Right atrium auricular region (tissue), 2 donors: Measurements from ENCODE around the gene MORC3. TPM values are rescaled to one million over a fixed set of nuclear protein-coding genes. Genes with fewer than 3 reads are reported as not detected.
"Not testable (repeated sequence)": the region's sequence is repeated elsewhere in the genome, so short reads cannot be mapped to it uniquely, and the experiment has no call there.

ENCODE experiments used
- DNase-seq: peaks from one replicate; pipeline ENCODE4 v3.0.0-alpha.2; 2019; ENCODE audit warnings: low spot score
- H3K27ac ChIP-seq, 2 donors: fragments of 200-600 bp; sonication (generic); 1 replicate in 1 of 2; 2 replicates in 1 of 2; pipeline ENCODE4 v1.5.1; 2016 to 2019
- H3K27me3 ChIP-seq, 2 donors: fragments of 200-600 bp; sonication (generic); one replicate each; pipeline versions ENCODE4 v1.5.1 to v1.6.0; 2017 to 2019
- H3K36me3 ChIP-seq: fragments of 200-600 bp; sonication (generic); one replicate; pipeline ENCODE4 v1.5.1; 2016
- H3K4me1 ChIP-seq, 2 donors: fragments of 200-600 bp; sonication (generic); one replicate each; pipeline versions ENCODE4 v1.5.1 to v1.6.0; 2017 to 2019
- H3K4me3 ChIP-seq, 2 donors: fragments of 200-600 bp; sonication (generic); 1 replicate in 1 of 2; 2 replicates in 1 of 2; pipeline ENCODE4 v1.5.1; 2017 to 2019; ENCODE audit warnings: mild to moderate bottlenecking in 1 of 2, moderate library complexity in 1 of 2
- H3K9me3 ChIP-seq, 2 donors: fragments of 200-600 bp; sonication (generic); one replicate each; pipeline ENCODE4 v1.5.1; 2019
- total RNA-seq, 2 donors: library from RNA; depleted of rRNA; stranded (reverse); fragments of >200 nt; gene quantifications; one replicate each; pipeline ENCODE4 v1.1.0, GENCODE V29; 2016
- TF ChIP-seq, protein P1 (sequence below), 2 donors: fragments of 200-600 bp; sonication (generic); IDR thresholded peaks; one replicate each; pipeline ENCODE4 v1.5.1; 2019; ENCODE audit warnings: antibody characterized with exemption in 2 of 2

MORC3 gene
- total RNA-seq, 2 donors from 2014 or later: 21.1 to 23.7 TPM

DNA sequence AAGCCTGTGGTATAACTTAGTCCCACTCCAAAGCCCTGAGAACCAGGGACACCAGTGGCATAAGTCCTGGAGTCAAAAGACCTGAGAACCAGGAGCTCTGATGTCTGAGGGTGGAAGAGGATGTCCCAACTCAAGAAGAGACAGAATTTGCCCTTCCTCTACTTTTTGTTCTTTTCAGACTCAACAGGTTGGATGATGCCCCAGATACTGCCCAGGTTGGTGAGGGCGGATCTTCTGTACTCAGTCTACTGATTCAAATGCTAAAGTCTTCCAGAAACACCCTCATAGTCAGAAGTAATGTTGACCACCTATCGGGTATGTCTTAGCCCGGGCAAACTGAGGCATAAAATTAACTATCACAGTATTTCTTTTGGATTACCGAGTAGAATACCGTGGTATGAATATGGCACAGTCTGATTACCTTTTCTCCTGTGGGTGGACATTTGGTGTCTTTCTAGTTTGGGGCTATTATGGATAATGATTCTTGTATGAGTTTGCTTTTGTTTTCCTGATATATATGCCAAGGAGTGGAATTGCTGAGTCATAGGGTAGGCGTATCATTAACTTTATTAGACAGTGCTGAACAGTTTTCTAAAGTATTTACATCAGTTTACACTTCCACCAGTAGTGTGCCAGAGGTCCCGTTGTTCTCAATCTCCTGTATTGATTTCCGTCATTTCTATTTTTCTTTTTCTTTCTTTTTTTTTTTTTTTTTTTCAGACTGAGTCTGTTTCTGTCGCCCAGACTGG lies 62.0 kb downstream of the MORC3 start:
- Histone ChIP-seq H3K4me3 (no peak overlapping the region), H3K36me3 (peaks cover 11% of the 10 kb centered on the region), H3K9me3 (no peaks in the 10 kb centered on the region), H3K4me1 (peaks cover 0 to 5% of the 10 kb centered on the region in 2 donors), H3K27ac (no peak overlapping the region), H3K27me3 (no peaks in the 10 kb centered on the region)
- TF ChIP-seq, protein P1, sequence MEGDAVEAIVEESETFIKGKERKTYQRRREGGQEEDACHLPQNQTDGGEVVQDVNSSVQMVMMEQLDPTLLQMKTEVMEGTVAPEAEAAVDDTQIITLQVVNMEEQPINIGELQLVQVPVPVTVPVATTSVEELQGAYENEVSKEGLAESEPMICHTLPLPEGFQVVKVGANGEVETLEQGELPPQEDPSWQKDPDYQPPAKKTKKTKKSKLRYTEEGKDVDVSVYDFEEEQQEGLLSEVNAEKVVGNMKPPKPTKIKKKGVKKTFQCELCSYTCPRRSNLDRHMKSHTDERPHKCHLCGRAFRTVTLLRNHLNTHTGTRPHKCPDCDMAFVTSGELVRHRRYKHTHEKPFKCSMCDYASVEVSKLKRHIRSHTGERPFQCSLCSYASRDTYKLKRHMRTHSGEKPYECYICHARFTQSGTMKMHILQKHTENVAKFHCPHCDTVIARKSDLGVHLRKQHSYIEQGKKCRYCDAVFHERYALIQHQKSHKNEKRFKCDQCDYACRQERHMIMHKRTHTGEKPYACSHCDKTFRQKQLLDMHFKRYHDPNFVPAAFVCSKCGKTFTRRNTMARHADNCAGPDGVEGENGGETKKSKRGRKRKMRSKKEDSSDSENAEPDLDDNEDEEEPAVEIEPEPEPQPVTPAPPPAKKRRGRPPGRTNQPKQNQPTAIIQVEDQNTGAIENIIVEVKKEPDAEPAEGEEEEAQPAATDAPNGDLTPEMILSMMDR (IDR thresholded peaks at IDR 0.05): no peak
- no peak for DNase-seq

DNA sequence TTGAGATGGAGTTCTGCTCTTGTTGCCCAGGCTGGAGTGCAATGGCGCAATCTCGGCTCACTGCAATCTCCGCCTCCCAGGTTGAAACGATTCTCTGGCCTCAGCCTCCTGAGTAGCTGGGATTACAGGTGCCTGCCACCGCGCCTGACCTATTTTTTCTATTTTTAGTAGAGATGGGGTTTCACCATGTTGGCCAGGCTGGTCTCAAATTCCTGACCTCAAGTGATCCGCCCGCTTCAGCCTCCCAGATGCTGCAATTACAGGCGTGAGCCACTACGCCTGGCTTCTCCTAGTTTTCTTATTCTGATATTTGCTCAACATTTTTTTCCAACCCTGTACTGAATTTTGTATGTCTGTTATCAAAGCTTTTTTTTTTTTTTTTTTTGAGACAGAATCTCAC lies 62.7 kb downstream of the MORC3 start:
- H3K4me3 ChIP-seq, H3K27ac ChIP-seq: not testable (repeated sequence)

DNA sequence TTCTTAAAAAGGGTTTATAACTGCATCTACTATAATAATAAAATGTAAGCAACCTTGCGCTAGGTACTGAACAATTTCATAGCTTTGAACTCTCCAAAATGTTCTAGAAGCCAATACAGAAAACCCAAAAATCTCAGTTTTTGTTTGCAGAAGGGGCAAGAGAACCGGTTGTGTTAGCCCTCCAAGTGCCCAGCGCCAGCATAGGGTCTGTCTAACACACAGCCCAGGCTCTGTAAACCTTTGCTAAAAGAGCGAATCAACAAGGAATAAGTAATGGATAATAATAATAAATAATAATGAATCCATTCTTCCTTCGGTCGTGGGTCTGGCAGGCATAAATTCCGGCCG lies 64.9 kb downstream of the MORC3 start:
- Histone ChIP-seq H3K36me3 (no peaks in the 10 kb centered on the region), H3K27ac (peak overlapping the region in 1 of 2 donors; percentile 30), H3K9me3 (no peaks in the 10 kb centered on the region), H3K4me1 (peaks cover 0 to 5% of the 10 kb centered on the region in 2 donors), H3K27me3 (no peaks in the 10 kb centered on the region), H3K4me3 (peak overlapping the region; percentile 50 to 72)
- TF ChIP-seq, protein P1 (IDR thresholded peaks at IDR 0.05): no peak
- no peak for DNase-seq

More for the DNA sequence above, 62.7 kb downstream of the MORC3 start:
- not testable (repeated sequence) for DNase-seq, H3K36me3 ChIP-seq, H3K4me1 ChIP-seq, H3K9me3 ChIP-seq, H3K27me3 ChIP-seq

DNA sequence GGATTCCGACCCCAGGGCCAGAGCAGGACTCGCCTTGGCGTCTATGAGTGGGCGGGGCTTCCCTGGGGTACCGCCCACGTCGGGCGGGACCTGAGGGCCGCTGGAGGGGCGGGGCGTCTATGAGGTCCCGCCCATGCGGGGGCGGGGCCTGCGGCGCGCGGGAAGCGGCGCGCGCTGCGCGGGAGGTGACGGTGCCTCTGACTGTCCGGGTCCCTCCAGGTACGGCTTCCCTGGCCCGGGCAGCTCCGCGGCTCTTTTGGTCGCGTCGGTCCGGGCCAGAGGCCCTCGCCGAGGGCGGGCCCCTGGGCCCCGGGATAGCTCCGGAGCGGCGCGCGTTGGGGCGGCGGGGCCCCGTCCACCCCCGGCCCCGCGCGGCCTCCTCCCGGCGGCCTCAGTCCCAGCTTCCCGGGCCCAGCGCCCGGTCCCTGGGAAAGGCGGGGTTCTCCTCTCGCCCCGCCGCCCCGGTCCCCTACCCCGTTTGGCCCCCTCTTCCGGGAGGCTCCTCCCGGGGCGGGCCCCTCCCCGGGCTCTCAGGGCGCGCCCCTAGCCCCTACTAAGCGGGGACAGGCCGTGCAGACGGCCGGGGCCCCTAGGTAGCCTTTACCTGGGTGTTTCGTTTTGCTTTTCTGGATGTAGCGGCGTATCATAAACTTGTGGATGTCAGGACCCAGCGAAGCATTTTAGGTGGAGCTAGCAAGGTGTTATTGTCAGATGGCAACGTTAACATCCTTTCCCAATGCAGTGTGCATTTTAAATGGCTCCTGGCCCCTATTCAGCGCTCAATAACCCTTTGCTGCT lies 65.4 kb downstream of the MORC3 start, which contains the start of gene CHAF1B:
TSS of gene CHAF1B (plus strand) at position 160 of the 798 bp plus-strand sequence. CDS start 745 bp downstream, outside the sequence.
- Histone ChIP-seq H3K9me3 (no peaks in the 10 kb centered on the region), H3K27ac (peak within 1 kb of the TSS; percentile 30 to 70), H3K27me3 (no peaks in the 10 kb centered on the region), H3K4me3 (peak within 1 kb of the TSS; percentile 50 to 72), H3K4me1 (peaks cover 0 to 5% of the 10 kb centered on the region in 2 donors), H3K36me3 (no peaks in the 10 kb centered on the region)
- TF ChIP-seq, protein P1 (IDR thresholded peaks at IDR 0.05): no peak
- peak; percentile 75 for DNase-seq

DNA sequence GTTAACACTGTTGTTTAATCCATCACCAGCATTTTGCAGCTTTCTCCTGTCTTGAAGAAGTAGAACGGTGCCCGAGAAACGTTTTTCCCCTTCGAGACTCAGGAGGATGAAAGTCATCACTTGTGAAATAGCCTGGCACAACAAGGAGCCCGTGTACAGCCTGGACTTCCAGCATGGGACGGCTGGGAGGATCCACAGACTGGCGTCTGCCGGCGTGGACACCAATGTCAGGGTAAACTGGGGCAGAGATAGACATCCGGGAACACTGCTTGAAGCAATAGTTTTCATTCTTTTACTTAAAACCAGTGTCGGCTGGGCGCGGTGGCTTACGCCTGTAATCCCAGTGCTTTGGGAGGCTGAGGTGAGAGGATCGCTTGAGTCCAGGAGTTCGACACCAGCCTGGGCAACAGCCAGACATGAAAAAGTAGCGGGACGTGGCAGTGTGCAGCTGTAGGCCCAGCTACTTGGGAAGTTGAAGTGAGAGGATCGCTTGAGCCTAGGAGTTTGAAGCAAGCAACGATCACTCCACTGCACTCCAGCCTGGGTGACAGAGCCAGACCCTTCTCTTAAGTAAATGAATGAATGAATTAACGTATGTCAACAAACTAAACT lies 66.1 kb downstream of the MORC3 start:
- TF ChIP-seq, protein P1 (IDR thresholded peaks at IDR 0.05): no peak
- Histone ChIP-seq H3K4me3 (peak overlapping the region in 1 of 2 donors; percentile 72), H3K9me3 (no peaks in the 10 kb centered on the region), H3K36me3 (no peaks in the 10 kb centered on the region), H3K4me1 (peaks cover 0 to 5% of the 10 kb centered on the region in 2 donors), H3K27me3 (no peaks in the 10 kb centered on the region), H3K27ac (peak overlapping the region in 1 of 2 donors; percentile 30)
- DNase-seq: no peak

DNA sequence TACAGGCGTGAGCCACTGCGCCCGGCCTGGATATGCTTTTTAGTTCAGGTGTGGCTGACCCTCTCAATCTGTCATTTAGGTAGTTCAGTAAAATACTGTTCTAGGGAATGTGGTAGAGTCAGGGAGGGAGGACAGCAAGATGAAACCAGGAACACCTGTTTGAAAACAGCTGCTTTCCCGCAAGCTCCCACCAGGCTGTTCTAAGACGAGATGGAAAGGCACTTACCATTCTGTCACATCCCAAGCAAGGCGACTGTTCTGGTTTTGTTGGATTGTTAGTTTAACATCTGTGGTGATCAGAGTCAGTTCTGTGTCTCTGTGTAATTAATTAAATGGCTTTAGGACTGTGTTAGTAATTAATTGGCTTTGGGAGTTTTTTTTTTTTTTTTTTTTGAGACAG lies 68.1 kb downstream of the MORC3 start:
- DNase-seq: no peak
- TF ChIP-seq, protein P1 (IDR thresholded peaks at IDR 0.05): no peak
- no peaks in the 10 kb centered on the region for H3K27me3 ChIP-seq
- H3K36me3 ChIP-seq: no peaks in the 10 kb centered on the region
- peaks cover 0 to 5% of the 10 kb centered on the region in 2 donors for H3K4me1 ChIP-seq
- H3K27ac ChIP-seq: no peak overlapping the region
- H3K9me3 ChIP-seq: no peaks in the 10 kb centered on the region
- H3K4me3 ChIP-seq: no peak overlapping the region
